ENCODE data around the gene CSK.

DNA sequence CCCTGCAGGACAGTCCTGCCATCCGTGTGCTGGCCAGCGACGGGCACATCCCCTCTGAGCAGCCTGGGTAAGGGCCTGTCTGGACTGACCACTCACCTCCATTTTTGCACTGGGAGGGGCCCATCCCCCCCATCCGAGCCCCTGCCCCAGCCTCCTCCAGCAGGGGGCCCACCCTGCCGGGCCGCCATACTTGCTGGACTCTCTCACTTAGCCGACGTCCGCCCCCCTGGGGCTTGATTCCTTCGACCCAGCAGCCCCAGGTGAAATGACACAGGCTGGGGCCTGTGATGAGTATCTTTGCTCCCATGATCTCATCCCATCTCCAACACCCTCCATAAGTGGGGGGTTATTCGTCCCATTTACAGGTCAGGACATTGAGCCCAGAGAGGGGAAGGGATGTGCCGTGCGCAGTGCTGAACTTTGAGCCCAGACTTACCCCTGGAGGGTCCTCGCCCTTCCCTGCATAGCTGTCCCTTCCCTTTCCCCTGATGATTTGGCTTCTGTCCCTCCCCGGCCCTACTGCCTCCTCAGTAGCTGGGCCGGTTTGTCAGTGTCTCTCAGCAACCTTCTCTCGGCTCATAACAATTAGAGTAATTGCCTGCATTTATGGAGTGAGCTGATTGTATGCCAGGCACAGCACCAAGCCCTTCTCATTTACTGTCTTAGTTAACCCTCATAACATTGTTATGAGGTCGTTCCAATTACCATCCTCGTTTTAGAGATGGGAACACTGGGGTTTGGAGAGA lies 34.9 kb downstream of the CSK start:
- no peak for TF ChIP-seq POLR2AphosphoS5 (IDR thresholded peaks at IDR 0.05; ENCODE audit: low read depth, low read length)
- TF ChIP-seq POLR2A (IDR thresholded peaks at IDR 0.05; ENCODE audit: low read depth, low read length) = no peak
- TF ChIP-seq SPI1 (IDR thresholded peaks at IDR 0.05; ENCODE audit: low read depth, low read length) = no peak
- TF ChIP-seq TAF1 (IDR thresholded peaks at IDR 0.05; ENCODE audit: low read depth, low read length) = no peak
- TF ChIP-seq PAX5 (IDR thresholded peaks at IDR 0.05; ENCODE audit: insufficient read depth, low read length, severe bottlenecking) = no peak
- no peak for TF ChIP-seq POU2F2 (IDR thresholded peaks at IDR 0.05; ENCODE audit: low read depth, low read length)

Measured in GM12891 (cell line).